ENCODE measurements around the gene PPP1R37.
A peak's percentile ranks its signal among the peaks of the same experiment; 100 is the strongest.

Gene PPP1R37

GRCh38 chr19:45070861-45071544 is 22.0 kb upstream of the PPP1R37 start:
- no peak for TF ChIP-seq CTCF (IDR thresholded peaks at IDR 0.05; ENCODE audit: extremely low read depth, insufficient read depth, missing control alignments)
- in situ Hi-C loops (cut with MboI; ENCODE audit: low pct_unique_long_range_greater_than_20kb, low sequenced_read_pairs, unreplicated experiment): no loop called here
- no peak for DNase-seq (ENCODE audit: low spot score)

- in situ Hi-C loops (cut with MboI; ENCODE audit: low pct_unique_long_range_greater_than_20kb, low sequenced_read_pairs, unreplicated experiment): no loop called here
- no peak for DNase-seq (ENCODE audit: low spot score)
- no peak for TF ChIP-seq CTCF (IDR thresholded peaks at IDR 0.05; ENCODE audit: extremely low read depth, insufficient read depth, missing control alignments)
Observed at GRCh38 chr19:45071545-45071938, 21.4 kb upstream of the PPP1R37 start.

- in situ Hi-C loops (cut with MboI; ENCODE audit: low pct_unique_long_range_greater_than_20kb, low sequenced_read_pairs, unreplicated experiment): no loop called here
- DNase-seq (ENCODE audit: low spot score): no peak
- TF ChIP-seq CTCF (IDR thresholded peaks at IDR 0.05; ENCODE audit: extremely low read depth, insufficient read depth, missing control alignments): no peak
Observed at GRCh38 chr19:45071969-45072790, 20.8 kb upstream of the PPP1R37 start.

- no peak for DNase-seq (ENCODE audit: low spot score)
- TF ChIP-seq CTCF (IDR thresholded peaks at IDR 0.05; ENCODE audit: extremely low read depth, insufficient read depth, missing control alignments): no peak
- in situ Hi-C loops (cut with MboI; ENCODE audit: low pct_unique_long_range_greater_than_20kb, low sequenced_read_pairs, unreplicated experiment): no loop called here
Observed at GRCh38 chr19:45074744-45075300, 18.2 kb upstream of the PPP1R37 start.

GRCh38 chr19:45075301-45076028 is 17.5 kb upstream of the PPP1R37 start:
- in situ Hi-C loops (cut with MboI; ENCODE audit: low pct_unique_long_range_greater_than_20kb, low sequenced_read_pairs, unreplicated experiment): no loop called here
- DNase-seq (ENCODE audit: low spot score): peak; percentile 97
- TF ChIP-seq CTCF (IDR thresholded peaks at IDR 0.05; ENCODE audit: extremely low read depth, insufficient read depth, missing control alignments): no peak

Data from GM13977 (cell line).